ENCODE results near the gene CAPN9.

CAPN9 gene

GRCh38 chr1:230833511-230833910 is 86.3 kb downstream of the CAPN9 start:
- no peak for TF ChIP-seq CTCF (conservative IDR thresholded peaks at IDR 0.05; ENCODE audit: low read depth, low read length)
- H3K4me3 ChIP-seq (ENCODE audit: low read length), result no peak overlapping the region
- no peak for DNase-seq (ENCODE audit: low read depth)

- no peak for TF ChIP-seq CTCF (conservative IDR thresholded peaks at IDR 0.05; ENCODE audit: low read depth, low read length)
- H3K4me3 ChIP-seq (ENCODE audit: low read length), result no peak overlapping the region
- no peak for DNase-seq (ENCODE audit: low read depth)
Measured at GRCh38 chr1:230834292-230834691, 87.1 kb downstream of the CAPN9 start.

- no peak for TF ChIP-seq CTCF (conservative IDR thresholded peaks at IDR 0.05; ENCODE audit: low read depth, low read length)
- H3K4me3 ChIP-seq (ENCODE audit: low read length), result no peak overlapping the region
Measured at GRCh38 chr1:230836347-230836746, 89.2 kb downstream of the CAPN9 start.

GRCh38 chr1:230836793-230837192 is 89.6 kb downstream of the CAPN9 start:
- no peak for TF ChIP-seq CTCF (conservative IDR thresholded peaks at IDR 0.05; ENCODE audit: low read depth, low read length)
- no peak for DNase-seq (ENCODE audit: low read depth)
- H3K4me3 ChIP-seq (ENCODE audit: low read length), result no peak overlapping the region

More at GRCh38 chr1:230836347-230836746, 89.2 kb downstream of the CAPN9 start:
- DNase-seq (ENCODE audit: low read depth), result no peak

- no peak overlapping the region for H3K4me3 ChIP-seq (ENCODE audit: low read length)
- no peak for TF ChIP-seq CTCF (conservative IDR thresholded peaks at IDR 0.05; ENCODE audit: low read depth, low read length)
- DNase-seq (ENCODE audit: low read depth), result no peak
Measured at GRCh38 chr1:230839173-230839572, 92.0 kb downstream of the CAPN9 start.

GRCh38 chr1:230842801-230843200 is 95.6 kb downstream of the CAPN9 start:
- TF ChIP-seq CTCF (conservative IDR thresholded peaks at IDR 0.05; ENCODE audit: low read depth, low read length), result no peak
- no peak overlapping the region for H3K4me3 ChIP-seq (ENCODE audit: low read length)
- no peak for DNase-seq (ENCODE audit: low read depth)

GRCh38 chr1:230843503-230844309 is 96.5 kb downstream of the CAPN9 start:
- no peak overlapping the region for H3K4me3 ChIP-seq (ENCODE audit: low read length)
- no peak for TF ChIP-seq CTCF (conservative IDR thresholded peaks at IDR 0.05; ENCODE audit: low read depth, low read length)
- no peak for DNase-seq (ENCODE audit: low read depth)
